Lower lobe of right lung (tissue), 2 donors: ENCODE measurements around the gene UGCG. TPM values are rescaled to one million over a fixed set of nuclear protein-coding genes. Genes with fewer than 3 reads are reported as not detected.

ENCODE experiments used
- ATAC-seq, 2 donors: fragments of 200-7000 bp; cut with Tn5 transposase; one replicate each; pipeline ENCODE4 v1.9.1; 2020 to 2022; ENCODE audit warnings: mild to moderate bottlenecking in 2 of 2, moderate library complexity in 2 of 2
- DNase-seq: peaks from one replicate; pipeline ENCODE4 v3.0.0-alpha.2; 2020
- H3K27ac ChIP-seq: fragments of 200-600 bp; one replicate; pipeline ENCODE4 v1.8.0; 2022
- H3K27me3 ChIP-seq: fragments of 200-600 bp; one replicate; pipeline ENCODE4 v1.8.0; 2022; ENCODE audit warnings: low read depth
- H3K36me3 ChIP-seq: fragments of 200-600 bp; one replicate; pipeline ENCODE4 v1.8.0; 2022; ENCODE audit warnings: mild to moderate bottlenecking
- H3K4me1 ChIP-seq: fragments of 200-600 bp; one replicate; pipeline ENCODE4 v1.8.0; 2022
- H3K4me3 ChIP-seq: fragments of 200-600 bp; one replicate; pipeline ENCODE4 v1.8.0; 2022; ENCODE audit warnings: mild to moderate bottlenecking
- H3K9me3 ChIP-seq: fragments of 200-600 bp; one replicate; pipeline ENCODE4 v1.8.0; 2022
- intact Hi-C: fragments of 100-400 bp; cut with DNase I; formaldehyde crosslinking; loops from one replicate; pipeline ENCODE4 v1.11.0; 2022
- total RNA-seq: library from RNA; stranded (reverse); fragmentation: NEBNext Ultra II Directional; extraction: Animal tissue kit (Norgen Biotek cat#: 25700); gene quantifications from one replicate; pipeline ENCODE4 v1.2.1, GENCODE V29; 2021
- TF ChIP-seq, protein P1 (sequence below): fragments of 200-600 bp; IDR thresholded peaks from one replicate; pipeline ENCODE4 v1.8.0; 2022; ENCODE audit warnings: antibody characterized with exemption, mild to moderate bottlenecking
- donor health status: DM: no; HTN: yes; CAD: no; lungs with severe emphysema.

The UGCG gene
- total RNA-seq, 1 donor from 2014 or later = 41.3 TPM

- no peaks in the 10 kb centered on the region for H3K36me3 ChIP-seq
- TF ChIP-seq, protein P1, sequence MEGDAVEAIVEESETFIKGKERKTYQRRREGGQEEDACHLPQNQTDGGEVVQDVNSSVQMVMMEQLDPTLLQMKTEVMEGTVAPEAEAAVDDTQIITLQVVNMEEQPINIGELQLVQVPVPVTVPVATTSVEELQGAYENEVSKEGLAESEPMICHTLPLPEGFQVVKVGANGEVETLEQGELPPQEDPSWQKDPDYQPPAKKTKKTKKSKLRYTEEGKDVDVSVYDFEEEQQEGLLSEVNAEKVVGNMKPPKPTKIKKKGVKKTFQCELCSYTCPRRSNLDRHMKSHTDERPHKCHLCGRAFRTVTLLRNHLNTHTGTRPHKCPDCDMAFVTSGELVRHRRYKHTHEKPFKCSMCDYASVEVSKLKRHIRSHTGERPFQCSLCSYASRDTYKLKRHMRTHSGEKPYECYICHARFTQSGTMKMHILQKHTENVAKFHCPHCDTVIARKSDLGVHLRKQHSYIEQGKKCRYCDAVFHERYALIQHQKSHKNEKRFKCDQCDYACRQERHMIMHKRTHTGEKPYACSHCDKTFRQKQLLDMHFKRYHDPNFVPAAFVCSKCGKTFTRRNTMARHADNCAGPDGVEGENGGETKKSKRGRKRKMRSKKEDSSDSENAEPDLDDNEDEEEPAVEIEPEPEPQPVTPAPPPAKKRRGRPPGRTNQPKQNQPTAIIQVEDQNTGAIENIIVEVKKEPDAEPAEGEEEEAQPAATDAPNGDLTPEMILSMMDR = no peak
- DNase-seq (no peak), ATAC-seq (peak in 1 of 2 donors; percentile 41)
- no peaks in the 10 kb centered on the region for H3K27me3 ChIP-seq
- H3K4me1 ChIP-seq = peaks cover 4% of the 10 kb centered on the region
- intact Hi-C loops = no loop called here
- no peak overlapping the region for H3K4me3 ChIP-seq
- no peak overlapping the region for H3K27ac ChIP-seq
- H3K9me3 ChIP-seq = no peaks in the 10 kb centered on the region
These were observed 77.6 kb downstream of the UGCG start for GRCh38 chr9:111974092-111974681.

GRCh38 chr9:111975709-111976108 lies 79.1 kb downstream of the UGCG start:
- Histone ChIP-seq H3K27ac (no peak overlapping the region), H3K9me3 (no peaks in the 10 kb centered on the region), H3K36me3 (no peaks in the 10 kb centered on the region), H3K4me1 (peaks cover 4% of the 10 kb centered on the region), H3K4me3 (no peak overlapping the region), H3K27me3 (no peaks in the 10 kb centered on the region)
- DNase-seq (peak; percentile 62), ATAC-seq (peak; percentile 75 to 90)
- intact Hi-C loops = no loop called here
- TF ChIP-seq, protein P1 = peak; percentile 26

DNA sequence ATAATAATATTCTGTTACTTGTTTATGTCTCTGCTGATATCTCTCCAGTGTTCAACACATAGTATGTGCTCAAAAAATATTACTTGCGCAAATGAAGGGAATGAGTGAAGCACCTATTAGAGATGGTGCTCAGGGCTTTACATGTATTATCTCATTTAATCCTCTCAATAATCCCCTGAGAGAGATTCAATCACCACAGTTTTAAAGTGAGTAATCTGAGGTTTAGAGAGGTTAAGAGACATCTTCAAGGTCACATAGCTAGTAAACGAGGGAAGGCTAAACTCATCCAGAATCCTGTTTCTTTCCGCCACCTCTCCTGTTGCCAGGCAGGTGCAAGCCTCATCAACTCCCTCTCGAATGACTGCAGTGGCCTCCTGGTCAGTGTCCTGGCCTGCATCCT lies 82.0 kb downstream of the UGCG start:
- DNase-seq (no peak), ATAC-seq (no peak)
- Histone ChIP-seq H3K9me3 (no peaks in the 10 kb centered on the region), H3K27ac (no peak overlapping the region), H3K4me1 (peaks cover 6% of the 10 kb centered on the region), H3K4me3 (no peak overlapping the region), H3K27me3 (no peaks in the 10 kb centered on the region), H3K36me3 (no peaks in the 10 kb centered on the region)
- TF ChIP-seq, protein P1 = no peak
- intact Hi-C loops = no loop called here

DNA sequence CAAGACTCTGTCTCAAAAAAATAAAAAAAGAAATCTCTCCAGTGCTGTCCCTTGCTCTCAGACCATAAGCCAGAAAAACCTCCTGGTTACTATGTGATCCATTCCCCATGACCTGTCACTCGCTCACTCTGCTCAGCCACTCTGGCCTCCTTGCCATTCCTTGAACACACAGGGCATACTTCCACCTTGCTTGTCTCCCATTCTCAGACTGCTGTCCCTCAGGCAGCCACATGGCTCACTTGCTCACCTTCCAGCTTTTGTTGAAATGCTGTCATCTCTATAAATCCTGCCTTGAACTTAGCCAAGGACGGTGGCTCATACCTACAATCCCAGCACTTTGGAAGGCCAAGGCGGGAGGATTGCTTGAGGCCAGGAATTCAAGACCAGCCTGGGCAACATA lies 82.9 kb downstream of the UGCG start:
- Histone ChIP-seq H3K27me3 (no peaks in the 10 kb centered on the region), H3K9me3 (no peaks in the 10 kb centered on the region), H3K4me3 (no peak overlapping the region), H3K36me3 (no peaks in the 10 kb centered on the region), H3K4me1 (peaks cover 9% of the 10 kb centered on the region), H3K27ac (no peak overlapping the region)
- no peak for ATAC-seq
- DNase-seq = no peak
- TF ChIP-seq, protein P1 = no peak
- intact Hi-C loops = no loop called here

GRCh38 chr9:111980398-111980797 lies 83.8 kb downstream of the UGCG start:
- no peak for ATAC-seq
- Histone ChIP-seq H3K4me1 (peaks cover 9% of the 10 kb centered on the region), H3K27ac (no peak overlapping the region), H3K4me3 (no peak overlapping the region), H3K36me3 (no peaks in the 10 kb centered on the region), H3K9me3 (no peaks in the 10 kb centered on the region), H3K27me3 (no peaks in the 10 kb centered on the region)
- intact Hi-C loops = no loop called here
- DNase-seq = no peak
- TF ChIP-seq, protein P1 = no peak
